IPS-18a (cell line): ENCODE measurements around the gene LRSAM1.

Experiments
- H3K27ac ChIP-seq: one replicate; pipeline ENCODE4 v1.5.1; 2013; ENCODE audit warnings: low read length
- H3K27me3 ChIP-seq: one replicate; pipeline ENCODE4 v1.6.1; 2013; ENCODE audit warnings: mild to moderate bottlenecking, low read length; ENCODE audit not compliant: control insufficient read depth, insufficient read depth
- H3K36me3 ChIP-seq: one replicate; pipeline ENCODE4 v1.6.1; 2013; ENCODE audit warnings: low read depth, low read length; ENCODE audit not compliant: control insufficient read depth
- H3K4me1 ChIP-seq: one replicate; pipeline ENCODE4 v1.6.1; 2013; ENCODE audit warnings: low read depth, low read length; ENCODE audit not compliant: control insufficient read depth
- H3K4me3 ChIP-seq: one replicate; pipeline ENCODE4 v1.5.1; 2013; ENCODE audit warnings: low read length
- H3K9ac ChIP-seq: one replicate; pipeline ENCODE4 v1.6.1; 2013; ENCODE audit warnings: mild to moderate bottlenecking, low read length, moderate library complexity
- H3K9me3 ChIP-seq: one replicate; pipeline ENCODE4 v1.6.1; 2013; ENCODE audit warnings: low read depth, low read length; ENCODE audit not compliant: control insufficient read depth

The LRSAM1 gene

DNA sequence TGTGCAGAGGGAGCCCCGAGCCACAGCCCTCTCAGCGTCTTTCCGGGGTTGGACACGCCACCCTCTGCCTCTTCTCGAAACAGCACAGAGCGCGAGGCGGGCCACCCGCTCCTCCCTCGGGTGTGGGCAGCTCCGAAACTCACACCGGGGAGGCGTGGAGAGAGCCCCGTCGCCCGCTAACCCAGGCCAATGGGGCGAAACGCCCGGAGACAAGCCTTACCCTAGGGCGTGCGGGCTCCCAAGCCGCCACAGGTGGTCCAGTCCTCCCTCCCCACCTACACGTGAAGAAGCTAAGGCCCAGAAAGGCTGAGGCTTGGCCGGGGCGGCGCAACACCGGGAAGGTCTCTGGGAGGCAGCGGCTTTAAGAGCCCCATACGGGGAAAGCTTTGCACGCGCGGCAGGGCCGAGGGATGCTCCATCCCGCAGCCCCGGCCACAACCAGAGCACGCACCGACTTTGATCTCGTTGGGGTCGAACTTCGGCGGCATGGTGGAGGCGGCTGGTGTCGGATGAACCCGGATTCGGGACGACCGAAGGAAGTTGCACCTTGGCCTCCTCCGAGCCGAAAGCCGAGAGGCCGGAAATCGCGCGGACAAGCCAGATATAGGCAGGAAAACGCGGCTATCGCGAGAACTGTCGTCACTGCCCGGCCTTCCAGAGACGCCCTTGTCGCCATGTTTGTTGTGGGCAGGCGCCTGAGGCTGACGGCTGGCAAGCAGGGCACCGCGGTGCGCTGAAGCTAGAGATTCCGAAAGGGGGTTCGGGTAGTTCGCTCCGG, at the start of gene LRSAM1, which contains the start of gene RPL12:
LRSAM1 (plus strand) TSS at position 681 of the 778 bp plus-strand sequence. CDS start 3,018 bp downstream, outside the sequence.
RPL12 (minus strand) TSS at position 577 of the 778 bp plus-strand sequence; CDS start at position 488, 89 bp downstream.
- H3K36me3 ChIP-seq = peaks cover 46% of the 10 kb centered on the region
- no peaks in the 10 kb centered on the region for H3K4me1 ChIP-seq

GRCh38 chr9:127402401-127403090, 48.8 kb upstream of the LRSAM1 start:
- peaks cover 5% of the 10 kb centered on the region for H3K36me3 ChIP-seq
- H3K4me3 ChIP-seq = no peak overlapping the region
- H3K9ac ChIP-seq = no peak overlapping the region

More for the DNA sequence above, at the start of gene LRSAM1, which contains the start of gene RPL12:
- H3K27ac ChIP-seq = peak within 1 kb of the TSS; percentile 73
- H3K4me3 ChIP-seq = peak within 1 kb of the TSS; percentile 85
- H3K9ac ChIP-seq = peak within 1 kb of the TSS; percentile 95
- no peaks in the 10 kb centered on the region for H3K9me3 ChIP-seq
- no peaks in the 10 kb centered on the region for H3K27me3 ChIP-seq

GRCh38 chr9:127403507-127404192, 47.7 kb upstream of the LRSAM1 start:
- H3K9me3 ChIP-seq = no peaks in the 10 kb centered on the region
- no peak overlapping the region for H3K9ac ChIP-seq
- H3K36me3 ChIP-seq = peaks cover 5% of the 10 kb centered on the region
- no peaks in the 10 kb centered on the region for H3K27me3 ChIP-seq
- no peaks in the 10 kb centered on the region for H3K4me1 ChIP-seq
- H3K27ac ChIP-seq = no peak overlapping the region
- no peak overlapping the region for H3K4me3 ChIP-seq

More at GRCh38 chr9:127402401-127403090, 48.8 kb upstream of the LRSAM1 start:
- H3K9me3 ChIP-seq = no peaks in the 10 kb centered on the region
- peaks cover 5% of the 10 kb centered on the region for H3K4me1 ChIP-seq
- H3K27ac ChIP-seq = no peak overlapping the region
- no peaks in the 10 kb centered on the region for H3K27me3 ChIP-seq

- Histone ChIP-seq H3K9me3 (no peaks in the 10 kb centered on the region), H3K4me3 (no peak overlapping the region), H3K9ac (no peak overlapping the region), H3K36me3 (peaks cover 5% of the 10 kb centered on the region), H3K27ac (no peak overlapping the region), H3K4me1 (no peaks in the 10 kb centered on the region), H3K27me3 (no peaks in the 10 kb centered on the region)
Measured at GRCh38 chr9:127404631-127405030, 46.7 kb upstream of the LRSAM1 start.

- H3K9me3 ChIP-seq = no peaks in the 10 kb centered on the region
- H3K36me3 ChIP-seq = peaks cover 3% of the 10 kb centered on the region
- H3K4me1 ChIP-seq = no peaks in the 10 kb centered on the region
- no peak overlapping the region for H3K4me3 ChIP-seq
- H3K9ac ChIP-seq = no peak overlapping the region
- H3K27me3 ChIP-seq = no peaks in the 10 kb centered on the region
- H3K27ac ChIP-seq = no peak overlapping the region
Measured at GRCh38 chr9:127405344-127406125, 45.8 kb upstream of the LRSAM1 start.

- H3K27me3 ChIP-seq = no peaks in the 10 kb centered on the region
- no peaks in the 10 kb centered on the region for H3K9me3 ChIP-seq
- peaks cover 3% of the 10 kb centered on the region for H3K36me3 ChIP-seq
- H3K4me1 ChIP-seq = no peaks in the 10 kb centered on the region
- H3K4me3 ChIP-seq = no peak overlapping the region
- H3K9ac ChIP-seq = no peak overlapping the region
- no peak overlapping the region for H3K27ac ChIP-seq
Measured at GRCh38 chr9:127406799-127407491, 44.4 kb upstream of the LRSAM1 start.

- Histone ChIP-seq H3K9me3 (no peaks in the 10 kb centered on the region), H3K27me3 (no peaks in the 10 kb centered on the region), H3K4me3 (no peak overlapping the region), H3K27ac (no peak overlapping the region), H3K4me1 (no peaks in the 10 kb centered on the region), H3K36me3 (peaks cover 3% of the 10 kb centered on the region), H3K9ac (no peak overlapping the region)
Measured at GRCh38 chr9:127407492-127407843, 43.8 kb upstream of the LRSAM1 start.

- no peaks in the 10 kb centered on the region for H3K9me3 ChIP-seq
- no peak overlapping the region for H3K4me3 ChIP-seq
- H3K27me3 ChIP-seq = no peaks in the 10 kb centered on the region
- H3K36me3 ChIP-seq = no peaks in the 10 kb centered on the region
- no peak overlapping the region for H3K27ac ChIP-seq
- H3K4me1 ChIP-seq = no peaks in the 10 kb centered on the region
- no peak overlapping the region for H3K9ac ChIP-seq
Measured at GRCh38 chr9:127411122-127411521, 40.2 kb upstream of the LRSAM1 start.

- Histone ChIP-seq H3K4me1 (no peaks in the 10 kb centered on the region), H3K9ac (no peak overlapping the region), H3K4me3 (no peak overlapping the region), H3K36me3 (no peaks in the 10 kb centered on the region), H3K27me3 (no peaks in the 10 kb centered on the region), H3K27ac (no peak overlapping the region), H3K9me3 (no peaks in the 10 kb centered on the region)
Measured at GRCh38 chr9:127415141-127415540, 36.2 kb upstream of the LRSAM1 start.

- no peaks in the 10 kb centered on the region for H3K4me1 ChIP-seq
- H3K27ac ChIP-seq = no peak overlapping the region
- H3K36me3 ChIP-seq = no peaks in the 10 kb centered on the region
- H3K9ac ChIP-seq = no peak overlapping the region
- no peak overlapping the region for H3K4me3 ChIP-seq
- H3K9me3 ChIP-seq = no peaks in the 10 kb centered on the region
- H3K27me3 ChIP-seq = no peaks in the 10 kb centered on the region
Measured at GRCh38 chr9:127415657-127416056, 35.7 kb upstream of the LRSAM1 start.
